HepG2 (cell line): Measurements from ENCODE around the gene RASSF4. TPM values are rescaled to one million over a fixed set of nuclear protein-coding genes. Genes with fewer than 3 reads are reported as not detected.

Source experiments
- CENPX ChIP-seq: sonication (generic); formaldehyde crosslinking; IDR thresholded peaks from 2 replicates; pipeline ENCODE4 v1.9.0; 2021; ENCODE audit warnings: mild to moderate bottlenecking, missing genetic modification reagents, moderate library complexity
- CREB1 ChIP-seq, 2 experiments: fragments of 450-650 bp in 1 of 2; IDR thresholded peaks; 2 replicates each; pipeline ENCODE4 v1.6.1; 2016 to 2017; ENCODE audit warnings: control low read depth in 1 of 2, mild to moderate bottlenecking in 1 of 2, missing compliant biosample characterization in 1 of 2, missing genetic modification characterization in 1 of 2
- HNF1B ChIP-seq: sonication (generic); formaldehyde crosslinking; IDR thresholded peaks from 2 replicates; pipeline ENCODE4 v1.5.1; 2020; ENCODE audit warnings: mild to moderate bottlenecking, moderate library complexity, missing genetic modification reagents
- MIER2 ChIP-seq: IDR thresholded peaks from 2 replicates; pipeline ENCODE4 v1.6.1; 2016; ENCODE audit warnings: missing biosample characterization, missing genetic modification reagents
- NFYB ChIP-seq: sonication (generic); formaldehyde crosslinking; IDR thresholded peaks from 2 replicates; pipeline ENCODE4 v1.4.0; 2020; ENCODE audit warnings: missing genetic modification reagents
- NKX3-1 ChIP-seq: sonication (generic); formaldehyde crosslinking; IDR thresholded peaks from 2 replicates; pipeline ENCODE4 v1.5.0; 2020; ENCODE audit warnings: missing genetic modification reagents
- PRDM10 ChIP-seq: sonication (generic); formaldehyde crosslinking; IDR thresholded peaks from 2 replicates; pipeline ENCODE4 v1.4.0; 2020; ENCODE audit warnings: low read depth, missing genetic modification reagents
- SAP130 ChIP-seq: IDR thresholded peaks from 2 replicates; pipeline ENCODE4 v1.6.1; 2016; ENCODE audit warnings: low read depth
- SYNCRIP ChIP-seq: fragments of 200-400 bp; formaldehyde crosslinking; IDR thresholded peaks from 2 replicates; pipeline ENCODE4 v1.6.1; 2018; ENCODE audit warnings: mild to moderate bottlenecking, low read depth, low read length; ENCODE audit not compliant: insufficient read depth
- ZBTB39 ChIP-seq: sonication (generic); formaldehyde crosslinking; IDR thresholded peaks from 2 replicates; pipeline ENCODE4 v1.5.0; 2020; ENCODE audit warnings: missing genetic modification reagents
- ZBTB49 ChIP-seq: sonication (generic); formaldehyde crosslinking; IDR thresholded peaks from 2 replicates; pipeline ENCODE4 v1.4.0; 2020; ENCODE audit warnings: missing genetic modification reagents, borderline replicate concordance
- ZMYM3 ChIP-seq: sonication (generic); formaldehyde crosslinking; IDR thresholded peaks from 2 replicates; pipeline ENCODE4 v1.5.1; 2020; ENCODE audit warnings: mild to moderate bottlenecking, missing genetic modification reagents
- ZNF354B ChIP-seq: sonication (generic); formaldehyde crosslinking; IDR thresholded peaks from 2 replicates; pipeline ENCODE4 v1.8.0; 2022; ENCODE audit warnings: mild to moderate bottlenecking, missing genetic modification reagents
- ZNF552 ChIP-seq: sonication (generic); formaldehyde crosslinking; IDR thresholded peaks from 2 replicates; pipeline ENCODE4 v1.9.0; 2022; ENCODE audit warnings: missing genetic modification reagents, mild to moderate bottlenecking, borderline replicate concordance
- ZNF572 ChIP-seq: sonication (generic); formaldehyde crosslinking; IDR thresholded peaks from 2 replicates; pipeline ENCODE4 v1.5.1; 2020; ENCODE audit warnings: mild to moderate bottlenecking, missing genetic modification reagents
- ZNF691 ChIP-seq: sonication (generic); formaldehyde crosslinking; IDR thresholded peaks from 2 replicates; pipeline ENCODE4 v1.4.0; 2020; ENCODE audit warnings: missing genetic modification reagents, low read depth, mild to moderate bottlenecking, borderline replicate concordance
- ZNF761 ChIP-seq: sonication (generic); formaldehyde crosslinking; conservative IDR thresholded peaks from 2 replicates; pipeline ENCODE4 v1.4.0; 2020; ENCODE audit warnings: mild to moderate bottlenecking, missing genetic modification reagents
- polyA plus RNA-seq, 8 experiments: library from polyadenylated mRNA; depleted of rRNA in 3 of 8; stranded (reverse) in 7 of 8; unstranded in 1 of 8; fragments of >200 nt; fragmentation: Illumina TruSeq in 4 of 8; extraction: Trizol in 4 of 8; gene quantifications; 2 replicates each; pipeline versions ENCODE4 v1.2.1 to v1.2.3, GENCODE V29; 2011 to 2016; ENCODE audit warnings: low read depth in 4 of 8, missing spikeins in 1 of 8, mixed read lengths in 1 of 8; ENCODE audit not compliant: insufficient read depth in 1 of 8
- total RNA-seq, 5 experiments: library from RNA; depleted of rRNA; stranded (reverse); fragments of >200 nt; fragmentation: Illumina TruSeq; extraction: Trizol; gene quantifications; 2 replicates each; pipeline ENCODE4 v1.2.3, GENCODE V29; 2016; ENCODE audit warnings: low read depth in 1 of 5

Gene RASSF4
- total and polyA plus RNA-seq, 2 of the 13 experiments (the other 11 are each of a cell fraction or from before 2014, with no cell fraction given): 34.0 to 51.7 TPM

GRCh38 chr10:44959247-44960087 is at the start of gene RASSF4 (continued):
- no peak for TF ChIP-seq CREB1 (IDR thresholded peaks at IDR 0.05)
- no peak for TF ChIP-seq CREB1 (CRISPR knock-in tag; IDR thresholded peaks at IDR 0.05)
- peak; percentile 84 for TF ChIP-seq SAP130 (CRISPR knock-in tag)
- no peak for TF ChIP-seq ZNF354B
- peak; percentile 78 for TF ChIP-seq HNF1B (CRISPR knock-in tag)
- no peak for TF ChIP-seq ZBTB49 (CRISPR knock-in tag)
- TF ChIP-seq ZBTB39 (CRISPR knock-in tag): no peak; the same call in 1 of the 2 replicates
- 0 out of 2 replicates have a peak, but pooled peaks have one; percentile 64 for TF ChIP-seq PRDM10 (CRISPR knock-in tag)
- no peak for TF ChIP-seq ZNF761
- peak; percentile 46; the same call in 1 of the 2 replicates for TF ChIP-seq NKX3-1
- no peak for TF ChIP-seq ZNF572 (CRISPR knock-in tag)
- TF ChIP-seq CENPX (CRISPR knock-in tag): no peak
- TF ChIP-seq ZNF552 (CRISPR knock-in tag): 0 out of 2 replicates have a peak, but pooled peaks have one; percentile 34
- peak; percentile 66 for TF ChIP-seq NFYB (CRISPR knock-in tag)
- TF ChIP-seq ZNF691 (CRISPR knock-in tag): 0 out of 2 replicates have a peak, but pooled peaks have one; percentile 16
- TF ChIP-seq ZMYM3 (CRISPR knock-in tag): no peak
- TF ChIP-seq MIER2: peak; percentile 3; the same call in 1 of the 2 replicates
- TF ChIP-seq SYNCRIP: no peak
